Tibial nerve (tissue), 4 donors: ENCODE results near the gene BTD.

Experiments used
- CTCF ChIP-seq, 5 experiments: fragments of 200-600 bp in 3 of 5; fragments of 450-650 bp in 2 of 5; sonication (generic) in 3 of 5; IDR thresholded peaks; one replicate each; pipeline ENCODE4 v1.5.1; 2016 to 2019; ENCODE audit warnings: antibody characterized with exemption in 5 of 5, mild to moderate bottlenecking in 3 of 5, moderate library complexity in 2 of 5
- EP300 ChIP-seq, 2 donors: sonication (generic); formaldehyde crosslinking; IDR thresholded peaks; one replicate each; pipeline ENCODE4 v1.6.1; 2017; ENCODE audit warnings: antibody characterized with exemption in 2 of 2, mild to moderate bottlenecking in 1 of 2
- POLR2A ChIP-seq, 2 donors: fragments of 450-650 bp; IDR thresholded peaks; one replicate each; pipeline ENCODE4 v1.6.1; 2017; ENCODE audit warnings: antibody characterized with exemption in 2 of 2, mild to moderate bottlenecking in 2 of 2, moderate library complexity in 2 of 2

DNA sequence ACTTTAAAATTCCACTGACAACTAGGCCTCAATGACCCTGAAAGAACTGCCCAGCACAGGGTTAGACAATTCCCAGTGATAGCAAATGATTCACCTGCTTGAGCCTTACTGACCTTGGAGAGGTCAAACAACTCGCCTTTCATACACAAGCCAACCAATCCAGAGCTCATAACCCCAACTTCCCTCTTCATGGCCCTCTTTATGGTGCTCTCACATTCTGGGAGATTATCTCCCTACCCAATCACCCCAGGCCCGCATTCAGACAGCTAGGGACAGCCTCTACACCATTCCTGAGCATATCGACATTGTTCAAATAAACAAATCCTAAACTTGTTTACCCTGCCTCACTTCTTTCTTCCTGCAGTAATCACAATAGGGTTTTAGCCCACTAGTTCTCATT is 47.8 kb upstream of the BTD start:
- TF ChIP-seq CTCF (IDR thresholded peaks at IDR 0.05) (no peak), EP300 (IDR thresholded peaks at IDR 0.05) (no peak), POLR2A (IDR thresholded peaks at IDR 0.05) (no peak)
